GM12878 (cell line): ENCODE data around the gene FGF12. TPM values are rescaled to one million over a fixed set of nuclear protein-coding genes. Genes with fewer than 3 reads are reported as not detected.

Experiments
- ATAC-seq: fragments of 200-7000 bp; cut with Tn5 transposase; 3 replicates; pipeline ENCODE4 v1.9.1; 2020; ENCODE audit warnings: mild to moderate bottlenecking, moderate library complexity
- BruUV-seq: library from RNA; stranded (reverse); fragments of 400-500 nt; replicated peaks from 2 replicates; lab custom pipeline; 2021; lab: Mats Ljungman, UMichigan
- CTCF ChIA-PET: fragments of 300-600 bp; sonication (Branson Sonifier 250); formaldehyde crosslinking; extraction: SDS; loops from one replicate; lab custom pipeline; 2021; ENCODE audit warnings: inconsistent platforms; lab: Yijun Ruan, JAX
- POLR2A ChIA-PET: fragments of 350-600 bp; formaldehyde crosslinking; extraction: SDS; loops from one replicate; lab custom pipeline; 2021; ENCODE audit warnings: inconsistent platforms; lab: Charles Lee
- RAD21 ChIA-PET: fragments of 300-600 bp; sonication (Branson Sonifier 250); formaldehyde crosslinking; loops from one replicate; lab custom pipeline; 2023; ENCODE audit warnings: antibody characterized with exemption; ENCODE audit not compliant: unreplicated experiment; lab: Charles Lee
- SMC1A ChIA-PET: fragments of 300-600 bp; sonication (Branson Sonifier 250); formaldehyde crosslinking; loops from one replicate; lab custom pipeline; 2023; ENCODE audit not compliant: unreplicated experiment, uncharacterized antibody; lab: Charles Lee
- DNase-seq: peaks from one replicate; pipeline ENCODE4 v3.0.0-alpha.2; 2011; ENCODE audit warnings: low read depth, low spot score
- FAIRE-seq: peaks from 3 replicates; lab custom pipeline; 2011; peaks lifted over from hg19 to GRCh38; lab: Jason Lieb, UNC
- H2AFZ ChIP-seq: 2 replicates; pipeline ENCODE4 v1.6.0; 2011; ENCODE audit warnings: low read depth, low read length, control low read depth; ENCODE audit not compliant: control insufficient read depth
- H3K27ac ChIP-seq: 2 replicates; pipeline ENCODE4 v1.5.1; 2011; ENCODE audit warnings: control low read depth; ENCODE audit not compliant: control insufficient read depth, insufficient read depth
- H3K27me3 ChIP-seq, 2 experiments: replicated peaks in 1 of 2; 2 replicates each; pipeline versions ENCODE4 v1.6.0 to v1.6.1; 2011; ENCODE audit warnings: low read length in 1 of 2; ENCODE audit not compliant: control insufficient read depth in 2 of 2, insufficient read depth in 2 of 2
- H3K36me3 ChIP-seq, 2 experiments: 2 replicates each; pipeline ENCODE4 v1.5.1; 2011; ENCODE audit warnings: low read length in 1 of 2; ENCODE audit not compliant: control insufficient read depth in 2 of 2, insufficient read depth in 2 of 2
- H3K4me1 ChIP-seq: 2 replicates; pipeline ENCODE4 v1.6.1; 2011; ENCODE audit warnings: mild to moderate bottlenecking, low read length, moderate library complexity, mixed read lengths; ENCODE audit not compliant: control insufficient read depth, insufficient read depth
- H3K4me2 ChIP-seq: 2 replicates; pipeline ENCODE4 v1.6.0; 2011; ENCODE audit warnings: control low read depth; ENCODE audit not compliant: control insufficient read depth, insufficient read depth
- H3K4me3 ChIP-seq: fragments of 200-600 bp; sonication (generic); 2 replicates; pipeline ENCODE4 v1.5.1; 2016
- H3K79me2 ChIP-seq: 2 replicates; pipeline ENCODE4 v1.6.0; 2011; ENCODE audit warnings: low read length; ENCODE audit not compliant: control insufficient read depth, insufficient read depth
- H3K9ac ChIP-seq: 2 replicates; pipeline ENCODE4 v1.8.0; 2011; ENCODE audit warnings: low read length, control low read depth, mixed read lengths; ENCODE audit not compliant: control insufficient read depth, insufficient read depth
- H3K9me3 ChIP-seq: replicated peaks from 3 replicates; pipeline ENCODE4 v1.5.1; 2011; ENCODE audit warnings: mild to moderate bottlenecking, low read length; ENCODE audit not compliant: control insufficient read depth, insufficient read depth
- H4K20me1 ChIP-seq: 2 replicates; pipeline ENCODE4 v1.6.0; 2011; ENCODE audit not compliant: control insufficient read depth, insufficient read depth
- BACH1 ChIP-seq: fragments of 450-650 bp; IDR thresholded peaks from 2 replicates; pipeline ENCODE4 v1.6.1; 2017; ENCODE audit warnings: mild to moderate bottlenecking, borderline replicate concordance
- CHD4 ChIP-seq: fragments of 200-600 bp; sonication (generic); IDR thresholded peaks from 2 replicates; pipeline ENCODE4 v1.6.1; 2016; ENCODE audit warnings: mild to moderate bottlenecking
- CTCF ChIP-seq, 3 experiments: IDR thresholded peaks in 2 of 3; conservative IDR thresholded peaks in 1 of 3; 2 replicates each; pipeline ENCODE4 v1.5.1; 2011; ENCODE audit warnings: low read depth in 3 of 3, low read length in 3 of 3, mild to moderate bottlenecking in 3 of 3, control low read depth in 2 of 3, moderate library complexity in 2 of 3, inconsistent platforms in 1 of 3, mixed read lengths in 1 of 3; ENCODE audit not compliant: control insufficient read depth in 2 of 3, insufficient read depth in 1 of 3; ENCODE audit errors: extremely low read depth in 1 of 3
- FOXM1 ChIP-seq: IDR thresholded peaks from 2 replicates; pipeline ENCODE4 v1.6.1; 2012; ENCODE audit warnings: low read depth, mild to moderate bottlenecking, inconsistent platforms, low read length, moderate library complexity
- NRF1 ChIP-seq: conservative IDR thresholded peaks from 2 replicates; pipeline ENCODE4 v1.6.1; 2011; ENCODE audit warnings: mild to moderate bottlenecking, low read depth, low read length, improper control_type of control experiment
- RAD21 ChIP-seq: IDR thresholded peaks from 2 replicates; pipeline ENCODE4 v1.6.1; 2011; ENCODE audit warnings: mild to moderate bottlenecking, low read depth, low read length, moderate library complexity; ENCODE audit not compliant: insufficient read depth
- SMC3 ChIP-seq: IDR thresholded peaks from 2 replicates; pipeline ENCODE4 v1.6.1; 2011; ENCODE audit warnings: low read length, improper control_type of control experiment, borderline replicate concordance
- WGBS: methylation state at CpG from one replicate; pipeline ENCODE4 v1.1.6; 2016; ENCODE audit warnings: low lambda C conversion rate; ENCODE audit not compliant: insufficient replicate concordance, insufficient coverage; ENCODE audit errors: missing lambda C conversion rate; 5-methylcytosine and 5-hydroxymethylcytosine counted together
- in situ Hi-C: fragments of 300-500 bp; cut with MboI; formaldehyde crosslinking; loops from 9 replicates; pipeline ENCODE4 v1.14.3; 2018; ENCODE audit warnings: mixed read lengths
- intact Hi-C: fragments of 100-400 bp; cut with micrococcal nuclease; formaldehyde crosslinking; loops from one replicate; pipeline ENCODE4 v1.14.2; 2022; ENCODE audit not compliant: unreplicated experiment
- polyA plus RNA-seq, 11 experiments: library from polyadenylated mRNA; depleted of rRNA in 4 of 11; unstranded in 6 of 11; stranded (reverse) in 5 of 11; fragments of >200 nt; fragmentation: Nextera tagmentation in 4 of 11; fragmentation: Illumina TruSeq in 1 of 11; extraction: Ambion mirVana in 4 of 11; extraction: Trizol in 1 of 11; gene quantifications; 1 replicate in 1 of 11; 2 replicates in 10 of 11; pipeline versions ENCODE4 v1.2.1 to v1.2.3, GENCODE V29; 2011 to 2016; ENCODE audit warnings: inconsistent platforms in 2 of 11, missing spikeins in 2 of 11, low read depth in 1 of 11
- total RNA-seq, 4 experiments: library from RNA; depleted of rRNA in 3 of 4; stranded (reverse); fragments of >200 nt in 3 of 4; fragmentation: Illumina TruSeq in 1 of 4; extraction: Trizol in 1 of 4; gene quantifications; 2 replicates each; pipeline versions ENCODE4 v1.2.1 to v1.2.3, GENCODE V29; 2013 to 2021

FGF12 gene
- total and polyA plus RNA-seq, 10 of the 15 experiments (the other 5 are each of a cell fraction or from before 2014, with no cell fraction given) = 0.03 to 0.43 (median 0.13) TPM; not detected in 7

- H3K9ac ChIP-seq = no peak overlapping the region
- BruUV-seq = no TSS peak
- 6% methylated on average over 2 of the region's 2 CpGs for WGBS
- POLR2A ChIA-PET = no interaction called here
- RAD21 ChIA-PET = interaction anchor here (0.7 to 0.8 kb wide), 3 partner anchors 11 to 655 kb away, joined by 3 read pairs; no protein-coding TSS in a partner anchor
- CTCF ChIA-PET = interaction anchor here (0.6 to 2.4 kb wide), 8 partner anchors 18 to 791 kb away, joined by 3 to 12 read pairs (median 3); no protein-coding TSS in a partner anchor
- no peaks in the 10 kb centered on the region for H3K79me2 ChIP-seq
- SMC1A ChIA-PET = interaction anchor here (1.3 to 2.7 kb wide), 3 partner anchors 10 to 1328 kb away, joined by 3 to 12 read pairs (median 3); no protein-coding TSS in a partner anchor
- no peaks in the 10 kb centered on the region for H3K4me1 ChIP-seq
- in situ Hi-C loops (no loop called here), intact Hi-C loops (no loop called here)
- no peak for FAIRE-seq
- H3K4me2 ChIP-seq = no peak overlapping the region
- no peaks in the 10 kb centered on the region for H3K9me3 ChIP-seq
- H3K4me3 ChIP-seq = no peak overlapping the region
- no peak overlapping the region for H3K27ac ChIP-seq
- no peaks in the 10 kb centered on the region for H3K36me3 ChIP-seq
- no peak overlapping the region for H2AFZ ChIP-seq
- H4K20me1 ChIP-seq = no peaks in the 10 kb centered on the region
- TF ChIP-seq CTCF (IDR thresholded peaks at IDR 0.05 in 2 of 3, conservative IDR thresholded peaks at IDR 0.05 in 1 of 3; ENCODE audit: control insufficient read depth in 2 of 3, extremely low read depth in 1 of 3, insufficient read depth in 1 of 3, low read depth in 3 of 3, low read length in 3 of 3) (peak; percentile 17 to 42 (median 40); a peak in 5 of 6 replicates), BACH1 (no peak), SMC3 (peak; percentile 8; the same call in 1 of the 2 replicates), FOXM1 (no peak), RAD21 (peak; percentile 32; the same call in 1 of the 2 replicates), NRF1 (no peak), CHD4 (no peak)
- ATAC-seq = peak; percentile 47; the same call in 1 of the 3 replicates
- no peak for DNase-seq
- no peaks in the 10 kb centered on the region for H3K27me3 ChIP-seq
These were observed 515.0 kb downstream of the FGF12 start for GRCh38 chr3:192212335-192212734.
